ENCODE results near the gene NFYA.

The NFYA gene

GRCh38 chr6:41072836-41073202 lies at the start of gene NFYA:
Gene NFYA, plus strand, starts transcription at chr6:41072974. Its CDS starts 6,116 bp downstream, at chr6:41079090.
- H3K9me3 Mint-ChIP-seq = no peaks in the 10 kb centered on the region
- H3K4me1 Mint-ChIP-seq (ENCODE audit: low read depth) = peaks cover 37% of the 10 kb centered on the region
- intact Hi-C loops (cut with micrococcal nuclease) = loop anchor here (5.0 kb wide), 2 partner anchors 214 to 244 kb away; partner anchors contain the start of gene TREM1
- H3K27me3 Mint-ChIP-seq = no peaks in the 10 kb centered on the region
- H3K4me3 Mint-ChIP-seq = peak within 1 kb of the TSS; percentile 96
- H3K36me3 Mint-ChIP-seq (ENCODE audit: low read depth) = peaks cover 52% of the 10 kb centered on the region
- peak within 1 kb of the TSS; percentile 99 for H3K27ac Mint-ChIP-seq

- Mint-ChIP-seq H3K4me3 (no peak overlapping the region), H3K27me3 (peaks cover 1% of the 10 kb centered on the region), H3K4me1 (ENCODE audit: low read depth) (peaks cover 23% of the 10 kb centered on the region), H3K27ac (no peak overlapping the region), H3K9me3 (no peaks in the 10 kb centered on the region), H3K36me3 (ENCODE audit: low read depth) (no peaks in the 10 kb centered on the region)
- intact Hi-C loops (cut with micrococcal nuclease) = no loop called here
Observed at GRCh38 chr6:41023114-41023513, 49.7 kb upstream of the NFYA start.

GRCh38 chr6:41025966-41026530 lies 46.7 kb upstream of the NFYA start:
- peaks cover 5% of the 10 kb centered on the region for H3K27me3 Mint-ChIP-seq
- no peaks in the 10 kb centered on the region for H3K36me3 Mint-ChIP-seq (ENCODE audit: low read depth)
- peaks cover 39% of the 10 kb centered on the region for H3K4me1 Mint-ChIP-seq (ENCODE audit: low read depth)
- no peaks in the 10 kb centered on the region for H3K9me3 Mint-ChIP-seq
- no peak overlapping the region for H3K4me3 Mint-ChIP-seq
- intact Hi-C loops (cut with micrococcal nuclease) = loop anchor here (2.0 to 5.0 kb wide), 2 partner anchors 19 to 474 kb away; no protein-coding TSS in a partner anchor
- H3K27ac Mint-ChIP-seq = no peak overlapping the region

GRCh38 chr6:41027241-41027640 lies 45.5 kb upstream of the NFYA start:
- Mint-ChIP-seq H3K4me1 (ENCODE audit: low read depth) (peaks cover 42% of the 10 kb centered on the region), H3K36me3 (ENCODE audit: low read depth) (no peaks in the 10 kb centered on the region), H3K9me3 (no peaks in the 10 kb centered on the region), H3K27ac (peak overlapping the region; percentile 62), H3K4me3 (peak overlapping the region; percentile 71), H3K27me3 (peaks cover 5% of the 10 kb centered on the region)
- intact Hi-C loops (cut with micrococcal nuclease) = loop anchor here (2.0 to 5.0 kb wide), 2 partner anchors 20 to 475 kb away; no protein-coding TSS in a partner anchor

GRCh38 chr6:41027799-41028560 lies 44.8 kb upstream of the NFYA start:
- intact Hi-C loops (cut with micrococcal nuclease) = loop anchor here (2.0 to 5.0 kb wide), 2 partner anchors 21 to 476 kb away; no protein-coding TSS in a partner anchor
- Mint-ChIP-seq H3K4me3 (peak overlapping the region; percentile 71), H3K27ac (peak overlapping the region; percentile 62)

GRCh38 chr6:41028561-41029412 lies 44.0 kb upstream of the NFYA start:
- intact Hi-C loops (cut with micrococcal nuclease) = loop anchor here (5.0 kb wide), 1 partner anchor 476 kb away; no protein-coding TSS in a partner anchor
- H3K4me1 Mint-ChIP-seq (ENCODE audit: low read depth) = peaks cover 42% of the 10 kb centered on the region
- peaks cover 5% of the 10 kb centered on the region for H3K27me3 Mint-ChIP-seq
- peaks cover 5% of the 10 kb centered on the region for H3K36me3 Mint-ChIP-seq (ENCODE audit: low read depth)
- peak overlapping the region; percentile 71 for H3K4me3 Mint-ChIP-seq
- peak overlapping the region; percentile 62 for H3K27ac Mint-ChIP-seq
- no peaks in the 10 kb centered on the region for H3K9me3 Mint-ChIP-seq

More at GRCh38 chr6:41027799-41028560, 44.8 kb upstream of the NFYA start:
- Mint-ChIP-seq H3K27me3 (peaks cover 5% of the 10 kb centered on the region), H3K9me3 (no peaks in the 10 kb centered on the region), H3K4me1 (ENCODE audit: low read depth) (peaks cover 42% of the 10 kb centered on the region), H3K36me3 (ENCODE audit: low read depth) (no peaks in the 10 kb centered on the region)

- Mint-ChIP-seq H3K9me3 (no peaks in the 10 kb centered on the region), H3K4me1 (ENCODE audit: low read depth) (peaks cover 22% of the 10 kb centered on the region), H3K27me3 (peaks cover 5% of the 10 kb centered on the region), H3K36me3 (ENCODE audit: low read depth) (peaks cover 8% of the 10 kb centered on the region), H3K27ac (no peak overlapping the region), H3K4me3 (no peak overlapping the region)
- intact Hi-C loops (cut with micrococcal nuclease) = no loop called here
Observed at GRCh38 chr6:41032830-41033229, 39.9 kb upstream of the NFYA start.

GRCh38 chr6:41033776-41034175 lies 39.0 kb upstream of the NFYA start:
- peaks cover 5% of the 10 kb centered on the region for H3K27me3 Mint-ChIP-seq
- H3K4me1 Mint-ChIP-seq (ENCODE audit: low read depth) = peaks cover 12% of the 10 kb centered on the region
- H3K4me3 Mint-ChIP-seq = no peak overlapping the region
- no peaks in the 10 kb centered on the region for H3K9me3 Mint-ChIP-seq
- intact Hi-C loops (cut with micrococcal nuclease) = no loop called here
- peaks cover 11% of the 10 kb centered on the region for H3K36me3 Mint-ChIP-seq (ENCODE audit: low read depth)
- no peak overlapping the region for H3K27ac Mint-ChIP-seq

GRCh38 chr6:41036186-41036585 lies 36.6 kb upstream of the NFYA start:
- Mint-ChIP-seq H3K4me3 (no peak overlapping the region), H3K9me3 (no peaks in the 10 kb centered on the region), H3K36me3 (ENCODE audit: low read depth) (peaks cover 15% of the 10 kb centered on the region), H3K4me1 (ENCODE audit: low read depth) (peaks cover 13% of the 10 kb centered on the region), H3K27ac (no peak overlapping the region), H3K27me3 (peaks cover 2% of the 10 kb centered on the region)
- intact Hi-C loops (cut with micrococcal nuclease) = no loop called here

- peaks cover 2% of the 10 kb centered on the region for H3K27me3 Mint-ChIP-seq
- no peak overlapping the region for H3K4me3 Mint-ChIP-seq
- H3K4me1 Mint-ChIP-seq (ENCODE audit: low read depth) = peaks cover 15% of the 10 kb centered on the region
- peaks cover 15% of the 10 kb centered on the region for H3K36me3 Mint-ChIP-seq (ENCODE audit: low read depth)
- H3K27ac Mint-ChIP-seq = no peak overlapping the region
- intact Hi-C loops (cut with micrococcal nuclease) = no loop called here
- H3K9me3 Mint-ChIP-seq = no peaks in the 10 kb centered on the region
Observed at GRCh38 chr6:41036601-41037000, 36.2 kb upstream of the NFYA start.

GRCh38 chr6:41037107-41037900 lies 35.5 kb upstream of the NFYA start:
- no peak overlapping the region for H3K4me3 Mint-ChIP-seq
- no peaks in the 10 kb centered on the region for H3K9me3 Mint-ChIP-seq
- H3K4me1 Mint-ChIP-seq (ENCODE audit: low read depth) = peaks cover 15% of the 10 kb centered on the region
- H3K36me3 Mint-ChIP-seq (ENCODE audit: low read depth) = peaks cover 21% of the 10 kb centered on the region
- intact Hi-C loops (cut with micrococcal nuclease) = no loop called here
- H3K27me3 Mint-ChIP-seq = peaks cover 2% of the 10 kb centered on the region
- H3K27ac Mint-ChIP-seq = no peak overlapping the region

GRCh38 chr6:41038205-41038604 lies 34.6 kb upstream of the NFYA start:
- Mint-ChIP-seq H3K9me3 (no peaks in the 10 kb centered on the region), H3K4me3 (no peak overlapping the region), H3K4me1 (ENCODE audit: low read depth) (peaks cover 15% of the 10 kb centered on the region), H3K27ac (no peak overlapping the region), H3K36me3 (ENCODE audit: low read depth) (peaks cover 30% of the 10 kb centered on the region), H3K27me3 (peaks cover 2% of the 10 kb centered on the region)
- intact Hi-C loops (cut with micrococcal nuclease) = no loop called here
